ENCODE results near the gene TAF4. TPM values are rescaled to one million over a fixed set of nuclear protein-coding genes. Genes with fewer than 3 reads are reported as not detected.
A peak's percentile ranks its signal among the peaks of the same experiment; 100 is the strongest.

TAF4 gene
- total and polyA plus RNA-seq, 2 of the 13 experiments (the other 11 are each of a cell fraction or from before 2014, with no cell fraction given), result 5.9 to 12.0 TPM

- TF ChIP-seq, protein P1, sequence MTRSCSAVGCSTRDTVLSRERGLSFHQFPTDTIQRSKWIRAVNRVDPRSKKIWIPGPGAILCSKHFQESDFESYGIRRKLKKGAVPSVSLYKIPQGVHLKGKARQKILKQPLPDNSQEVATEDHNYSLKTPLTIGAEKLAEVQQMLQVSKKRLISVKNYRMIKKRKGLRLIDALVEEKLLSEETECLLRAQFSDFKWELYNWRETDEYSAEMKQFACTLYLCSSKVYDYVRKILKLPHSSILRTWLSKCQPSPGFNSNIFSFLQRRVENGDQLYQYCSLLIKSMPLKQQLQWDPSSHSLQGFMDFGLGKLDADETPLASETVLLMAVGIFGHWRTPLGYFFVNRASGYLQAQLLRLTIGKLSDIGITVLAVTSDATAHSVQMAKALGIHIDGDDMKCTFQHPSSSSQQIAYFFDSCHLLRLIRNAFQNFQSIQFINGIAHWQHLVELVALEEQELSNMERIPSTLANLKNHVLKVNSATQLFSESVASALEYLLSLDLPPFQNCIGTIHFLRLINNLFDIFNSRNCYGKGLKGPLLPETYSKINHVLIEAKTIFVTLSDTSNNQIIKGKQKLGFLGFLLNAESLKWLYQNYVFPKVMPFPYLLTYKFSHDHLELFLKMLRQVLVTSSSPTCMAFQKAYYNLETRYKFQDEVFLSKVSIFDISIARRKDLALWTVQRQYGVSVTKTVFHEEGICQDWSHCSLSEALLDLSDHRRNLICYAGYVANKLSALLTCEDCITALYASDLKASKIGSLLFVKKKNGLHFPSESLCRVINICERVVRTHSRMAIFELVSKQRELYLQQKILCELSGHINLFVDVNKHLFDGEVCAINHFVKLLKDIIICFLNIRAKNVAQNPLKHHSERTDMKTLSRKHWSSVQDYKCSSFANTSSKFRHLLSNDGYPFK (CRISPR knock-in tag; IDR thresholded peaks at IDR 0.05; ENCODE audit: borderline replicate concordance), result no peak
- TF ChIP-seq TP53 (CRISPR knock-in tag; conservative IDR thresholded peaks at IDR 0.05) (no peak), KDM5B (CRISPR knock-in tag; IDR thresholded peaks at IDR 0.05; ENCODE audit: borderline replicate concordance) (no peak), KLF13 (CRISPR knock-in tag; IDR thresholded peaks at IDR 0.05) (no peak), ZNF570 (CRISPR knock-in tag; IDR thresholded peaks at IDR 0.05; ENCODE audit: borderline replicate concordance) (no peak)
These were observed 32.9 kb downstream of the TAF4 start (continued) for GRCh38 chr20:62032609-62033368.

DNA sequence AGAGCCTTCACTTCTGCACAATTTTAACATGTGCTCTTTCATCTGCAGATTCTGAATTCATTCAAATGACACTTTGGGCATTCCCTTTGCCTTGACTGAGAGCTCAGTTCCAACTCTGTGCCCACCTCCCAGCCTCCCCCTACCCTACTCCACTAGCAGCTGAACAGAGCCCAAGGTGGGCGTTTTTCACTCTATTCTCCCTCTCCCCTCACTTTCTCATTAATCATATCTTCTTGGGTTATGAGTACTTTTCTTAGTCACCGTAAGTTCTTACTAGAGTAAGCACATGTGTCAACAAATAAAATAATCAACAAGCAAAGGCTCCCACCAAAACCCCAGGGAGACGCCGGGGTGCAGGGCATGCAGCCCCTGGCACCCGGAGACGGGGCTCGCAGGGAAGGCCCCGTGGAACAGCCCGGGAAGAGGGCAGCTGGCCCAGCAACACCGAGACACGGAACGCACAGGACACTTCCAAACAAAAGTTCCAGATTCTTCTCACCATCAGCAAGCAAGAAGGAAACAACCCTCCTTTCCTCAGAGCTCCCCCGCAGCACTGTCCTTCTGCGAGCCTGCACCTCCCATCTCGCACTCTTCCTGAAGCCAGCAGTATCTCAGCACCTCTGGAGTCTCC lies 34.1 kb downstream of the TAF4 start:
- DNase-seq (ENCODE audit: low spot score), result no peak
- peak; percentile 6; the same call in 2 of the 3 replicates for ATAC-seq
- Histone ChIP-seq H3K4me3 (replicated peaks in 1 of 3; ENCODE audit: insufficient read depth in 1 of 3, low read depth in 2 of 3, low read length in 3 of 3) (no peak overlapping the region; a peak in 1 of 6 replicates), H3K4me2 (ENCODE audit: low read depth, low read length) (peak overlapping the region; percentile 44), H2AFZ (ENCODE audit: low read length) (no peak overlapping the region), H3K9me3 (ENCODE audit: low read length) (no peaks in the 10 kb centered on the region), H3K9ac (ENCODE audit: insufficient read depth, low read depth, low read length) (no peak overlapping the region; the same call in 1 of the 2 replicates), H3K27me3 (ENCODE audit: control insufficient read depth in 1 of 2, insufficient read depth in 2 of 2, low read length in 2 of 2) (no peaks in the 10 kb centered on the region), H4K20me1 (ENCODE audit: insufficient read depth, low read length) (peaks cover 35% of the 10 kb centered on the region), H3K4me1 (ENCODE audit: insufficient read depth, low read length) (peaks cover 66% of the 10 kb centered on the region), H3K79me2 (ENCODE audit: insufficient read depth, low read length) (peaks cover 90% of the 10 kb centered on the region), H3K27ac (ENCODE audit: extremely low read length, insufficient read depth, low read length) (peak overlapping the region; percentile 59), H3K36me3 (replicated peaks in 1 of 2; ENCODE audit: control insufficient read depth in 1 of 2, insufficient read depth in 2 of 2, low read length in 2 of 2) (0 out of 5 replicates have a peak, but pooled peaks cover 0 to 2% of the 10 kb centered on the region in 2 experiments)
- BruUV-seq (replicated peaks), result no TSS peak
- WGBS (ENCODE audit: low lambda C conversion rate), result 95% methylated on average over 15 of the region's 15 CpGs
- intact Hi-C loops (cut with micrococcal nuclease; ENCODE audit: unreplicated experiment), result no loop called here
- in situ Hi-C loops (cut with HindIII; ENCODE audit: extremely low pct_ligation_motif_present, low pct_unique_long_range_greater_than_20kb), result no loop called here
- CTCF ChIA-PET (ENCODE audit: low intra/inter-chr PET ratio, low total read pairs), result no interaction called here
- no peak for FAIRE-seq
- POLR2A ChIA-PET, result no interaction called here
- no peak for TF ChIP-seq HNRNPL (IDR thresholded peaks at IDR 0.05; ENCODE audit: low read depth, low read length)
- TF ChIP-seq MBD4 (IDR thresholded peaks at IDR 0.05; ENCODE audit: borderline replicate concordance, low read length), result no peak
- TF ChIP-seq MATR3 (CRISPR knock-in tag; IDR thresholded peaks at IDR 0.05), result no peak
- TF ChIP-seq, protein P2, sequence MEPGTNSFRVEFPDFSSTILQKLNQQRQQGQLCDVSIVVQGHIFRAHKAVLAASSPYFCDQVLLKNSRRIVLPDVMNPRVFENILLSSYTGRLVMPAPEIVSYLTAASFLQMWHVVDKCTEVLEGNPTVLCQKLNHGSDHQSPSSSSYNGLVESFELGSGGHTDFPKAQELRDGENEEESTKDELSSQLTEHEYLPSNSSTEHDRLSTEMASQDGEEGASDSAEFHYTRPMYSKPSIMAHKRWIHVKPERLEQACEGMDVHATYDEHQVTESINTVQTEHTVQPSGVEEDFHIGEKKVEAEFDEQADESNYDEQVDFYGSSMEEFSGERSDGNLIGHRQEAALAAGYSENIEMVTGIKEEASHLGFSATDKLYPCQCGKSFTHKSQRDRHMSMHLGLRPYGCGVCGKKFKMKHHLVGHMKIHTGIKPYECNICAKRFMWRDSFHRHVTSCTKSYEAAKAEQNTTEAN (CRISPR knock-in tag; conservative IDR thresholded peaks at IDR 0.05), result 0 out of 2 replicates have a peak, but pooled peaks have one; percentile 4
- TF ChIP-seq STAT5B (CRISPR knock-in tag; IDR thresholded peaks at IDR 0.05), result no peak
- TF ChIP-seq, protein P3, sequence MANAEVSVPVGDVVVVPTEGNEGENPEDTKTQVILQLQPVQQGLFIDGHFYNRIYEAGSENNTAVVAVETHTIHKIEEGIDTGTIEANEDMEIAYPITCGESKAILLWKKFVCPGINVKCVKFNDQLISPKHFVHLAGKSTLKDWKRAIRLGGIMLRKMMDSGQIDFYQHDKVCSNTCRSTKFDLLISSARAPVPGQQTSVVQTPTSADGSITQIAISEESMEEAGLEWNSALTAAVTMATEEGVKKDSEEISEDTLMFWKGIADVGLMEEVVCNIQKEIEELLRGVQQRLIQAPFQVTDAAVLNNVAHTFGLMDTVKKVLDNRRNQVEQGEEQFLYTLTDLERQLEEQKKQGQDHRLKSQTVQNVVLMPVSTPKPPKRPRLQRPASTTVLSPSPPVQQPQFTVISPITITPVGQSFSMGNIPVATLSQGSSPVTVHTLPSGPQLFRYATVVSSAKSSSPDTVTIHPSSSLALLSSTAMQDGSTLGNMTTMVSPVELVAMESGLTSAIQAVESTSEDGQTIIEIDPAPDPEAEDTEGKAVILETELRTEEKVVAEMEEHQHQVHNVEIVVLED (CRISPR knock-in tag; IDR thresholded peaks at IDR 0.05; ENCODE audit: borderline replicate concordance), result no peak
- TF ChIP-seq ZFP37 (CRISPR knock-in tag; IDR thresholded peaks at IDR 0.05; ENCODE audit: borderline replicate concordance), result peak; percentile 13; the same call in 1 of the 2 replicates
- TF ChIP-seq, protein P4, sequence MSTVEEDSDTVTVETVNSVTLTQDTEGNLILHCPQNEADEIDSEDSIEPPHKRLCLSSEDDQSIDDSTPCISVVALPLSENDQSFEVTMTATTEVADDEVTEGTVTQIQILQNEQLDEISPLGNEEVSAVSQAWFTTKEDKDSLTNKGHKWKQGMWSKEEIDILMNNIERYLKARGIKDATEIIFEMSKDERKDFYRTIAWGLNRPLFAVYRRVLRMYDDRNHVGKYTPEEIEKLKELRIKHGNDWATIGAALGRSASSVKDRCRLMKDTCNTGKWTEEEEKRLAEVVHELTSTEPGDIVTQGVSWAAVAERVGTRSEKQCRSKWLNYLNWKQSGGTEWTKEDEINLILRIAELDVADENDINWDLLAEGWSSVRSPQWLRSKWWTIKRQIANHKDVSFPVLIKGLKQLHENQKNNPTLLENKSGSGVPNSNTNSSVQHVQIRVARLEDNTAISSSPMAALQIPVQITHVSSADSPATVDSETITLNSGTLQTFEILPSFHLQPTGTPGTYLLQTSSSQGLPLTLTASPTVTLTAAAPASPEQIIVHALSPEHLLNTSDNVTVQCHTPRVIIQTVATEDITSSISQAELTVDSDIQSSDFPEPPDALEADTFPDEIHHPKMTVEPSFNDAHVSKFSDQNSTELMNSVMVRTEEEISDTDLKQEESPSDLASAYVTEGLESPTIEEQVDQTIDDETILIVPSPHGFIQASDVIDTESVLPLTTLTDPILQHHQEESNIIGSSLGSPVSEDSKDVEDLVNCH (CRISPR knock-in tag; IDR thresholded peaks at IDR 0.05), result no peak

All from HepG2 (cell line).